H1 (cell line): ENCODE measurements around the gene TNFRSF14. TPM values are rescaled to one million over a fixed set of nuclear protein-coding genes. Genes with fewer than 3 reads are reported as not detected.

Experiments
- CHD7 ChIP-seq: fragments of 300-600 bp; sonication (generic); IDR thresholded peaks from 2 replicates; pipeline ENCODE4 v1.7.1; 2012; ENCODE audit warnings: low read length, moderate library complexity, mild to moderate bottlenecking, inconsistent platforms; ENCODE audit not compliant: insufficient replicate concordance
- CTCF ChIP-seq, 3 experiments: IDR thresholded peaks; 1 replicate in 2 of 3; 2 replicates in 1 of 3; pipeline versions ENCODE4 v1.5.1 to v1.6.1; 2011; ENCODE audit warnings: low read length in 3 of 3, mild to moderate bottlenecking in 3 of 3, inconsistent platforms in 2 of 3, low read depth in 1 of 3, moderate library complexity in 1 of 3; ENCODE audit not compliant: insufficient read depth in 1 of 3; ENCODE audit errors: control extremely low read depth in 1 of 3
- RXRA ChIP-seq: IDR thresholded peaks from 2 replicates; pipeline ENCODE4 v1.6.1; 2011; ENCODE audit warnings: low read depth, mild to moderate bottlenecking, low read length, moderate library complexity; ENCODE audit not compliant: insufficient read depth
- polyA plus RNA-seq, 7 experiments: library from polyadenylated mRNA; depleted of rRNA in 3 of 7; stranded (reverse) in 5 of 7; unstranded in 2 of 7; fragments of >200 nt in 5 of 7; fragments of 200-250 nt in 2 of 7; gene quantifications; 1 replicate in 5 of 7; 2 replicates in 1 of 7; 4 replicates in 1 of 7; pipeline versions ENCODE4 v1.2.1 to v1.2.3, GENCODE V29; 2011 to 2013; ENCODE audit warnings: missing spikeins in 2 of 7, mixed read lengths in 2 of 7
- total RNA-seq: library from RNA; stranded (reverse); fragmentation: NEBNext Ultra II Directional; extraction: Animal tissue kit (Norgen Biotek cat#: 25700); gene quantifications from 2 replicates; pipeline ENCODE4 v1.2.1, GENCODE V29; 2021

The TNFRSF14 gene
- total and polyA plus RNA-seq, 2 of the 8 experiments (the other 6 are each of a cell fraction or from before 2014, with no cell fraction given), result 0.36 to 0.50 TPM

GRCh38 chr1:2593251-2593878 lies 37.2 kb downstream of the TNFRSF14 start (continued):
- no peak for TF ChIP-seq CHD7
- no peak for TF ChIP-seq RXRA
- no peak for TF ChIP-seq CTCF (IDR thresholded peaks at IDR 0.05; ENCODE audit: control extremely low read depth in 1 of 3, insufficient read depth in 1 of 3, low read depth in 1 of 3, low read length in 3 of 3)
- TF ChIP-seq, all 59 proteins: peak for 0
